ENCODE data around the gene SIRPA. TPM values are rescaled to one million over a fixed set of nuclear protein-coding genes. Genes with fewer than 3 reads are reported as not detected.

SIRPA gene
- total and polyA plus RNA-seq, 3 donors from 2014 or later, result 18.4 to 25.7 (median 21.0) TPM

DNA sequence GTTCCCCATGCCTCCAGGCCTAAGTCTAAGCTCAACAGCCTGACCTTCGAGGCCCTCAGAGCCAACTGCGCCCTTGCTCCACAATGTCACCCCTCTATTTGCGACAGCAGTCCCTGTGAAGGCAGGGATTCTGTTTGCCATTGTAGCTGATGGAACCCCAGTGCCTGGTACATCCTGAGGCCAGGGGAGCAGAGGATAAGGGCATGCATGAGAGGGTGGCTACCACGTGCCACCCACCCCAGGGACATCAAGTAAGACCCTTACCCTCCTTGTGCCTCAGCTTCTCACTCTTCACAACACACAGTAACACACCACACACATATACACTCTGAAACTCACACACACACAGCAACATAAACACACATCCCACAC, 20.0 kb upstream of the SIRPA start:
- intact Hi-C loops (cut with DNase I; ENCODE audit: low total_unique reads), result no loop called here
- Histone ChIP-seq H3K27ac (no peak overlapping the region), H3K4me3 (no peak overlapping the region), H3K9me3 (no peaks in the 10 kb centered on the region), H3K27me3 (no peaks in the 10 kb centered on the region), H3K36me3 (ENCODE audit: low read depth, missing control alignments) (no peaks in the 10 kb centered on the region), H3K4me1 (no peaks in the 10 kb centered on the region)
- TF ChIP-seq, protein P1, sequence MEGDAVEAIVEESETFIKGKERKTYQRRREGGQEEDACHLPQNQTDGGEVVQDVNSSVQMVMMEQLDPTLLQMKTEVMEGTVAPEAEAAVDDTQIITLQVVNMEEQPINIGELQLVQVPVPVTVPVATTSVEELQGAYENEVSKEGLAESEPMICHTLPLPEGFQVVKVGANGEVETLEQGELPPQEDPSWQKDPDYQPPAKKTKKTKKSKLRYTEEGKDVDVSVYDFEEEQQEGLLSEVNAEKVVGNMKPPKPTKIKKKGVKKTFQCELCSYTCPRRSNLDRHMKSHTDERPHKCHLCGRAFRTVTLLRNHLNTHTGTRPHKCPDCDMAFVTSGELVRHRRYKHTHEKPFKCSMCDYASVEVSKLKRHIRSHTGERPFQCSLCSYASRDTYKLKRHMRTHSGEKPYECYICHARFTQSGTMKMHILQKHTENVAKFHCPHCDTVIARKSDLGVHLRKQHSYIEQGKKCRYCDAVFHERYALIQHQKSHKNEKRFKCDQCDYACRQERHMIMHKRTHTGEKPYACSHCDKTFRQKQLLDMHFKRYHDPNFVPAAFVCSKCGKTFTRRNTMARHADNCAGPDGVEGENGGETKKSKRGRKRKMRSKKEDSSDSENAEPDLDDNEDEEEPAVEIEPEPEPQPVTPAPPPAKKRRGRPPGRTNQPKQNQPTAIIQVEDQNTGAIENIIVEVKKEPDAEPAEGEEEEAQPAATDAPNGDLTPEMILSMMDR (IDR thresholded peaks at IDR 0.05), result no peak
- 71 to 74% methylated on average over 4 of the region's 4 CpGs for WGBS, 2 donors
- no peak for DNase-seq

DNA sequence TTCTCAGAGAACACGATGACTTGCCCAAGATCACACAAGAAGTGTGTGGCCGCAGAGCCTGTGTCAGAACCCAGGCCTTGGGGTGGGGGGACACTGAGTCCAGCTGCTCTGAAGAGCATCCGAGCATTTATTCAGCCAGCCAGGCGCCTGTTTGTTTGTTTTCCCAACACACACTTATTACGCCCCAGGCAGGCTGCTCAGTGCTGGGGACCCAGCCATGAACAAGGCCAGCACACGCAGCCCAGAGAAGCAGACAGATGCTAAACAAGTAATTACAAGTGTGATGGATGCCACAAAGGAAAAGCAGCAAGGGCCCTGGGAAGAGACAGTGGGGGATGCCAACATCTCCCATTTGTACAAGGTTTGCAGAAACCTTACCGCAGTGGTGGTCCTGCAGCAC, 19.4 kb upstream of the SIRPA start:
- no peaks in the 10 kb centered on the region for H3K4me1 ChIP-seq
- no peaks in the 10 kb centered on the region for H3K36me3 ChIP-seq (ENCODE audit: low read depth, missing control alignments)
- no peak overlapping the region for H3K27ac ChIP-seq
- no peak for DNase-seq
- intact Hi-C loops (cut with DNase I; ENCODE audit: low total_unique reads), result no loop called here
- WGBS, 2 donors, result 64 to 65% methylated on average over 7 of the region's 7 CpGs
- no peaks in the 10 kb centered on the region for H3K27me3 ChIP-seq
- no peak for TF ChIP-seq POLR2A (IDR thresholded peaks at IDR 0.05)
- TF ChIP-seq, protein P1 (IDR thresholded peaks at IDR 0.05), result no peak
- no peaks in the 10 kb centered on the region for H3K9me3 ChIP-seq
- H3K4me3 ChIP-seq, result no peak overlapping the region

GRCh38 chr20:1876217-1876921, 18.8 kb upstream of the SIRPA start:
- H3K36me3 ChIP-seq (ENCODE audit: low read depth, missing control alignments), result no peaks in the 10 kb centered on the region
- no peak overlapping the region for H3K4me3 ChIP-seq
- no peak for TF ChIP-seq POLR2A (IDR thresholded peaks at IDR 0.05)
- TF ChIP-seq, protein P1 (IDR thresholded peaks at IDR 0.05), result no peak
- no peaks in the 10 kb centered on the region for H3K9me3 ChIP-seq
- H3K27me3 ChIP-seq, result no peaks in the 10 kb centered on the region
- H3K4me1 ChIP-seq, result no peaks in the 10 kb centered on the region
- WGBS, 2 donors, result 76 to 85% methylated on average over 7 of the region's 7 CpGs
- DNase-seq, result no peak
- no peak overlapping the region for H3K27ac ChIP-seq
- intact Hi-C loops (cut with DNase I; ENCODE audit: low total_unique reads), result no loop called here

DNA sequence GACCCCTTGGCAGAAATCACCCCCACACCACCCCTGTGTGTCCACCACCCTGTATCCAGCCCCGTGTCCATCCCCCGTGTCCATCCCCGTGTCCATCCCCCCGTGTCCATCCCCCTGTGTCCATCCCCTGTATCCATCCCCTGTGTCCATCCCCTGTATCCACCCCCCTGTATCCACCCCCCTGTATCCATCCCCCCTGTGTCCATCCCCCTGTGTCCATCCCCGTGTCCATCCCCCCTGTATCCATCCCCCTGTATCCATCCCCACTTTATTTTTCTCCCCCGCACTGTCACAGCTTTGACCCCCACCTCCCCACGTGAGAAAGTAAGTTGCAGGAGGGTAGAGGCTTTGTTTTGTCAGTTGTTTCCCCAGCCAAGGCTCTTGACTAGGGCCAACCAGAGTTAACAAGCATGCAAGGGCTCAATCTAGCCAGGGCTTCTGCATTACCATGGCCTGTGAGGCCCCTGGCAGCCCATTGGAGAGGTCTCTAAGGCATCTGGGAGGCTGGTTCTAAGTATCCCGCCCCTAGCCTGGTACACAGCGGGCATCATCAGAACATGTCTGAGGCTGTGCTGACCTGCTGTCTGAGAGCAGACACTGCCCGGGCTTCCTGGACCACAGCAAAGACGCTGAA, 18.1 kb upstream of the SIRPA start:
- H3K27me3 ChIP-seq, result no peaks in the 10 kb centered on the region
- WGBS, 2 donors, result 68 to 73% methylated on average over 5 to 11 of the region's 11 CpGs
- intact Hi-C loops (cut with DNase I; ENCODE audit: low total_unique reads), result no loop called here
- H3K9me3 ChIP-seq, result no peaks in the 10 kb centered on the region
- no peak overlapping the region for H3K27ac ChIP-seq
- DNase-seq, result no peak
- TF ChIP-seq, protein P1 (IDR thresholded peaks at IDR 0.05), result no peak
- TF ChIP-seq POLR2A (IDR thresholded peaks at IDR 0.05), result no peak
- no peaks in the 10 kb centered on the region for H3K4me1 ChIP-seq
- H3K4me3 ChIP-seq, result no peak overlapping the region
- no peaks in the 10 kb centered on the region for H3K36me3 ChIP-seq (ENCODE audit: low read depth, missing control alignments)
